ENCODE data around the gene CTNND2. TPM values are rescaled to one million over a fixed set of nuclear protein-coding genes. Genes with fewer than 3 reads are reported as not detected.

Gene CTNND2
- polyA plus RNA-seq, 1 of the 3 experiments (the other 2 are of a cell fraction), result not detected

GRCh38 chr5:11110128-11110527 lies 794.1 kb downstream of the CTNND2 start:
- Histone ChIP-seq H3K9me3 (no peaks in the 10 kb centered on the region), H3F3A (replicated peaks; ENCODE audit: insufficient read depth) (no peaks in the 10 kb centered on the region), H3K79me2 (ENCODE audit: insufficient read depth) (no peaks in the 10 kb centered on the region), H3K36me3 (replicated peaks in 1 of 2; ENCODE audit: control insufficient read depth in 1 of 2, insufficient read depth in 2 of 2, low read length in 1 of 2) (no peaks in the 10 kb centered on the region), H3K27ac (ENCODE audit: low read depth in 2 of 2, low read length in 1 of 2) (no peak overlapping the region), H3K4me3 (ENCODE audit: low read depth in 2 of 2, low read length in 1 of 2) (no peak overlapping the region), H4K20me1 (ENCODE audit: insufficient read depth) (no peaks in the 10 kb centered on the region), H3K4me1 (ENCODE audit: control insufficient read depth in 1 of 2, insufficient read depth in 2 of 2, low read depth in 1 of 2, low read length in 1 of 2) (no peaks in the 10 kb centered on the region), H3K4me2 (no peak overlapping the region), H2AFZ (ENCODE audit: low read depth) (no peak overlapping the region), H3K27me3 (ENCODE audit: insufficient read depth) (no peaks in the 10 kb centered on the region), H3K9me2 (no peaks in the 10 kb centered on the region), H3K9ac (no peak overlapping the region)
- DNase-seq, result no peak
- 33% methylated on average over 6 of the region's 6 CpGs for WGBS (ENCODE audit: low lambda C conversion rate)
- TF ChIP-seq JUND (IDR thresholded peaks at IDR 0.05) (no peak), RFX5 (IDR thresholded peaks at IDR 0.05; ENCODE audit: low read length) (no peak), USF2 (IDR thresholded peaks at IDR 0.05; ENCODE audit: borderline replicate concordance, low read depth, low read length) (no peak), CHD2 (IDR thresholded peaks at IDR 0.05; ENCODE audit: low read length, partially characterized antibody) (no peak), EZH2phosphoT487 (IDR thresholded peaks at IDR 0.05; ENCODE audit: borderline replicate concordance, low read depth) (no peak), SIN3A (IDR thresholded peaks at IDR 0.05; ENCODE audit: borderline replicate concordance, low read depth, low read length) (no peak)
- POLR2A ChIA-PET, result no interaction called here
- CTCF ChIA-PET, result no interaction called here

- Histone ChIP-seq H4K20me1 (ENCODE audit: insufficient read depth) (no peaks in the 10 kb centered on the region), H3F3A (replicated peaks; ENCODE audit: insufficient read depth) (no peaks in the 10 kb centered on the region), H3K4me1 (ENCODE audit: control insufficient read depth in 1 of 2, insufficient read depth in 2 of 2, low read depth in 1 of 2, low read length in 1 of 2) (no peaks in the 10 kb centered on the region), H2AFZ (ENCODE audit: low read depth) (no peak overlapping the region), H3K4me2 (no peak overlapping the region), H3K27ac (ENCODE audit: low read depth in 2 of 2, low read length in 1 of 2) (no peak overlapping the region), H3K36me3 (replicated peaks in 1 of 2; ENCODE audit: control insufficient read depth in 1 of 2, insufficient read depth in 2 of 2, low read length in 1 of 2) (no peaks in the 10 kb centered on the region), H3K27me3 (ENCODE audit: insufficient read depth) (no peaks in the 10 kb centered on the region; the same call in 1 of the 2 replicates), H3K9me3 (no peaks in the 10 kb centered on the region), H3K79me2 (ENCODE audit: insufficient read depth) (no peaks in the 10 kb centered on the region), H3K9me2 (no peaks in the 10 kb centered on the region), H3K4me3 (ENCODE audit: low read depth in 2 of 2, low read length in 1 of 2) (no peak overlapping the region), H3K9ac (no peak overlapping the region)
- DNase-seq, result no peak
- ChIA-PET CTCF (no interaction called here), POLR2A (no interaction called here)
- 39% methylated on average over 8 of the region's 8 CpGs for WGBS (ENCODE audit: low lambda C conversion rate)
- TF ChIP-seq RFX5 (IDR thresholded peaks at IDR 0.05; ENCODE audit: low read length) (no peak), REST (IDR thresholded peaks at IDR 0.05; ENCODE audit: low read depth, low read length) (no peak), USF2 (IDR thresholded peaks at IDR 0.05; ENCODE audit: borderline replicate concordance, low read depth, low read length) (no peak)
Observed at GRCh38 chr5:11105696-11106095, 798.5 kb downstream of the CTNND2 start.

All from SK-N-SH (cell line).